GM21529 (cell line): Measurements from ENCODE around the gene BEST3.
"Not testable (repeated sequence)": the region's sequence is repeated elsewhere in the genome, so short reads cannot be mapped to it uniquely, and the experiment has no call there.

Experiments used
- ATAC-seq: cut with Tn5 transposase; IDR thresholded peaks from one replicate; pipeline ENCODE4 v1.9.1; 2021; ENCODE audit not compliant: unreplicated experiment

BEST3 gene

DNA sequence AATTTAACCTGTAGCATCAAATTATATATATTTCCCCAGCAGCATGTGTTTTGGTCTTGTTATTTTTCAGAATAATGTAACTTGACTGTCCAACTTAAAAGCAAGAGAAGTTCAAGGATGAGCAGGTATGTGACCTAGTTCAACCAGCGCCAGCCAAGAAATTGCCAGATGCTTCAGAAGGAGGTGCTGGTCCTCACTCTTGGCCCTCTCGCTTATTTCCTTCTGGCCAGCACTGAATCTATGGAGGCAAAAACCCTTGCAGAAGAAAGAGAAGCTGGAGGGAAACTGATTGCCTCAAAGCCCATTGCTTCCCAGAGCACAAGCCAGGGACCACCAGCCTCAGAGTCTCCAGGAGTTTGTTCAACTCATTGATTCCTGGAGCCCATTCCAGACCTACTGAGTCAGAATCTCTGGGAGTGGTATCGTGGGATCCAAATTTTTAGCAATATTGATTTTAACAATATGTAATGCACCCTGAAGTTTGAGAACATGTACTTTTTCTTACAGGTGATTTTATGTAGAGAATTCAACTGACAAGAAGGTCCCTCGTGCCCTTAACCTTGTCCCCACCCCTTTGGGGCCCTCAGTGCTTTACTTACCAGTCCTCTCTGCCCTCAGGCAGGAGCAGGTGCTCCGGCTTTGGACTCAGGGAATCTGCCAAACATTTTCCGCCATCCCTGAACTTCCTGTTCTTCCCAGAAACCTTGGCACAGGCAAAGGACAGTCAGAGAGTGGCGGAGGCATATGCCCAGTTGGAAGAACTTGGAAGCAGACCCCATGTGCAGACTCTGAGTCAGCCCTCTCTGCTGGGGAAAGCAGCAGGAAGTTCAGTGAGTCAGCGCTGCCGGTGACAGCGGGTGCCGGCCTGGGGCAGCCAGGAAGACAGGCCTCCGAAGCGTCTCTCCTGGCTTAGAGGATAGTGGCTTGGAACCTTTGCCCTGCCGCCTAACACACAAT, 10.4 kb downstream of the BEST3 start:
- ATAC-seq, result no peak

DNA sequence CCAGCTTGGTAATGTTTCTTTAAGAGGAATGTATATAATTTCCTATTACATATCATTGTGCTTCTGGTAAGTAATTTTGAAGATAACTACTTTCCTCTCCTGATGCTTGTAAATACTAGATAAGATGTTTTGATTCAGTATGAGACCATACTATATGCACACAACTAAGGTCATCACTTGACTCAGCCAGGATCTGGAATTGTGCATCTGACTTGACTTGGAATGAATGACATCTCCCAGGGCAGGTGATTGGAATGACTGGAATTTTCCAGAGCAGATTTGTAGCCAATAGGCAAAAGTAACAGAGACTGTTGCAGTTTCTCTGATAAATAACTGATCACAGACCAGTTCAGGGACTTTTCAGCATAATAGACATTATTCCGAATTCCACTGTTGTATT, 11.1 kb downstream of the BEST3 start:
- ATAC-seq, result no peak

DNA sequence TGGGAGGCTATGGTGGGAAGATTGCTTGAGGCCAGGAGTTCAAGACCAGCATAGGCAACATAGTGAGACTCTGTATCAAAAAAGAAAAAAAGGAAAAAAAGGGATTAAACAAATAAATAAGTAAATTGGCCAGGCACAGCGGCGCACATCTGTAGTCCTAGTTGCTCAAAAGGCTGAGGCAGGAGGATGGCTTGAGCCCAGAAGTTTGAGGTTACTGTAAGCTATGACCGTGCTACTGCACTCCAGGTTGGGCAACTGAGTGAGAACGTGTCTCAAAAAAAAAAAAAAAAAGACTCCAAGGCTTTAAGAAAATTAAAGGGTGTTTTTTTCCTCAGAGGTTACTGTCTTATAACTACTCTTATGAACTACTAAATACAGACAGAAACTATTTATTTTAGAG, 11.7 kb downstream of the BEST3 start:
- no peak for ATAC-seq

DNA sequence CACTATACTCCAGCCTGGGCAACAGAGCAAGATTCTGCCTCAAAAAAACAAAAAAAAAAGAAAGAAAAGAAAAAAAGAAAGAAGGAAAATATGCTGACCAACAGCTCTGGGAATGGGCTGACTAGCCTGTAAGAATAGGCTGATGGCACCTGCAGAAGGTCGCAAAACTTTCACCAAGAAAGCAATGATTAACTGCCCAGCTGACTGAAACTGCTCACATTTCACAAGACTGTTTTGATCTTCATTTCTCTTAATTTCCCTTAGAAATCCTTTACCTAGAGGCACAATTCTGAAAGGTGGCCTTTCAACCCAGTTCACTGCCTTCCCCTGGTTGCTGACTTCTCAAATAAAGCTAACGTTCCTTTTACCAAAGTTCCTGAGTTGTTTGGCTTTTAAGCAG, 12.4 kb downstream of the BEST3 start:
- peak; percentile 42 for ATAC-seq

DNA sequence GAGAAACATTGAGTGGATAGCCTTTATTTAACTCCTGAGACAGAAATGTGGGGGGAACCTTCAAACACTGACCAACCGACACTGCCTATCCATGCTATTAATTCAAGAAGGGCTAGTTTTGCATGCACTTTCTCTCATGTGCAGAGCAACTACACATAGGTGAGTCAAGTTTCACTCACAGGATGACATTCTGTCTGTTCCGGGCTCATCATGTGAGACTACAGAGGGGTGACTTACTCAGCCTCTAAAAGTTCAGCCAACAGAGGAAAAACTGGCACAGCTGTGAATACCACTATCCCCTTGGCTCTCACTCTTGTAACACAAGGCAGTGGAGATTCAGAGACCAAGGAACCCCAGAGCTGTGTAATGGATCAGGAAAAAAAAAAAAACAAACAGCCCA, 13.3 kb downstream of the BEST3 start:
- ATAC-seq, result peak; percentile 71

DNA sequence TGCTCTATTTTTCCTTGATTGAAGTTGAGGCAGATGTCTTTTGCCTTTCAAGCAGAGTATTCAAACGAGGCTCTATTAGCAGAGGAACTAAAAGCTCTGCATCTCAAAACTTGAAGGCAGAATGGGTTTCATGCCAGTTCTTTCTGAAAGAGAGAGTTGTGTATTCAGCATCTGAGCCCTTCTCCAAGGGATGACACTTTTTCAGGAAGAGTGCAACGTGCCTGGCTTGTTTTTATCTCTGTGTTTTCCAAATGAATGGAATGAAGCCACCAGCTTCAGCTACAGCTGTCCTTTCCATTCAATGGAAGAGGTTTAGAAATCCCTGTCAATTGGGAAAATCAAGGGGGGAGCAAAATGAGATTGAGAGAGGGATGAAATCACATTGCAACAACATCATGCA, 14.6 kb downstream of the BEST3 start:
- ATAC-seq, result no peak

DNA sequence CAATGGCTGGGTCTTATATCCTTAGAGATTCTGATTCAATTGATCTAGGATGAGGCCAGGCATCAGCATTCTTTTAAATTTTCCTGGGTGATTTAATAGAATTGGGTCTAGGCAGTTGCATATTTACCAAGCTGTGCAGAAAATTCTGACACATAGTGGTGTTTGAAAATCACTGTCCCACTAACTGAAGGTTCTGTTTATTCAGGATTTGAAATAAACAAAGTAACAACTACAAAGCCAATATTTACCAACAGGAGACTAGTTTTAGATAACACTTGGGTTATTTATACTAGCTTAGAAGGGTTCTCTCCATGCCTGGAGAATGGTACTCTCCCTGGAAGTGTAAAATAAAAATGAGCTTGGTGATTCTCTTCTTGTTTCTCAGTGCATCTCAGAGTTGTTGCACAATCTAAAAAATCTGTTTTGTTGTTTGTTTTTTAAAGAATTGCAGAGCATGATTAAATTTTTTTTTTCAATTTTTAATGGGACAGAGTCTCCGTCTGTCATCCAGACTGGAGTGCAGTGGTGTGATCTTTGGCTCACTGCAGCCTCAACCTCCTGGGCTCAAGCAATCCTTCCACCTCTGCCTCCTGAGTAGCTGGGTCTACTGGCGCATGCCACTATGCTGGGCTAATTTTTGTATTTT, 16.9 kb downstream of the BEST3 start:
- no peak for ATAC-seq

DNA sequence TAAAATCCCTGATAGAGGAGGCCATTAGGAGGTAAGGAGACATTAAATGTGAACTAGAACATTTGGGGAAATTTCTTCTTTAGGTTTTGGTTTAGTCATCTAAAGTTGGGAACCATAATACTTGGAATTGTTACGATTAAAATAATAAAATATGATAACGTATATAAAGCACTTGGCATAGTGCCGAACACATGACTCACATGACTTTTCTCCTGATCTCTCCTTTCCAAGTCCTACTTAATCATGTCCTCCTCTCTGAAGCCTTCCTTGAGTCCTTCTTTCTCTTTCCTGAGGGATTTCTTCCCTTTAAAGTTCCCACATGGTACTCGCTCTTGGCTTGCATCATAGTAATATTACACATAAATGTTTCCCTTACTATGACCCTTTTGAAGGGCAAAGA, 20.0 kb downstream of the BEST3 start:
- no peak for ATAC-seq

DNA sequence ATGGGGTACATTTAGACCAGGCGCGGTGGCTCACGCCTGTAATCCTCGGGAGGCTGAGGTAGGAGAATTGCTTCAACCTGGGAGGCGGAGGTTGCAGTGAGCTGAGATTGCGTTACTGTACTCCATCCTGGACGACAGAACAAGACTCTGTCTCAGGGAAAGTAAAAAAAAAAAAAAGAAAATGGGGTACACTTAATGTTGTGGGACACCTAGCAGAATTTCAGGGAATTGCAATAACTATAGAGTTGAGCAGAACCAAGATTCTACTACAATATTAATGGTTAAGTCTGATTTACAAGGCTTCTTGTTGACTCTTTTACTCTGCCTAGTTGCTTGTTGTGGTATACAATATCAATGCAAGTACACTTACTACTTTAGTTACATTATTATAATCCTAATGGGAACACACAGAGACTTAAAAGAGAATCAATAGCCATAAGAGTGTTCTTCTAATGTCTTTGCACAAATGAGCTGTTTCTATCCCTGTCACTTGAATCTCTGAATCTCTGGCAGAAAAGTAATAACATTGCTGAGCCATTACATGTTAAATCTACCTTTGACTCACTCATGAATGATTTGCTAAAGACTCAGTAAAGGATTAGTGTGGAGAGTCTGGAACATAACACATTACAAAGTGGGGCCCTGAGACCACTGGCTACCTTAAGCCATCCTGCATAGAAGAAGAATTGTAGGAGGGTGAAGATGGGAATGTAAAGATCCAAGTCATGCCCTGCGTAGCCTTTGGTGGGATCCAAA, 22.7 kb downstream of the BEST3 start:
- ATAC-seq, result no peak

DNA sequence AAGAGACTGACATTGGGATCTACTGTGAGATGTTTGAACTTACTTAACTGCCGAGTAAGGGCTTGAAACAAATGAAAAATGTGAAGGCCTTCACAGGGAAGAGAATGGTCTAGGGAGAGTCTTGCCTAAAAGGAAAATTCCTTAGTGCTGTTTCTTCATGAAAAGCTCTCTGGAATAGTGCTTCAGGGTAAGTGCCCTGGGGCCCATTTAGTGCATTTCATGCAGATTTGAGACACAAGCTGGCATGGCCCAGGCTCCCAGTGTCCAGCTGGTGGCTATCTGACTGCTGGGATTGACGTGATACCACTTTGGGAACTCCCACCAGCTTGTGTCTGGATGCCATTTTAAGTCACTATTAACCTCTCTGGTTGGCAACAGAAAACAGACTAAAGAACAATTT, 26.9 kb downstream of the BEST3 start:
- no peak for ATAC-seq

DNA sequence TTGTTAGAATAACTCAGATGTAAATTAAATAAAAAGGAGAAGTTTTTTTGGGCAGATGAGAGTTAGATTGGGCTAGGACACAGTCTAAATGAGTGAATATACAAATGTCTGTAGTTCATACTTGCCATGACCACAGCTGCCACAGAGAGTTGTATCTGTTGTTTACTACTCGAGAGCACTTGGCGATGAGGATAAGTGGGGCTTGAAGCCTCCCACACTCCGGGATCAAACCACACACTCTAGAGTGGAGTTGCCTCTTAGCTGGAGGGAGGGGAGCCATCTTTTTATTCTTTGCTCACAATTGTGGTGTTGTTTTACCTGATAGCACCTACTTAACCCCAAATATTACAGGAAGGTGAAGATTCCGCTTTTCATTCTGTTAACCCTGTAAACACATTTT, 27.5 kb downstream of the BEST3 start:
- ATAC-seq, result no peak

DNA sequence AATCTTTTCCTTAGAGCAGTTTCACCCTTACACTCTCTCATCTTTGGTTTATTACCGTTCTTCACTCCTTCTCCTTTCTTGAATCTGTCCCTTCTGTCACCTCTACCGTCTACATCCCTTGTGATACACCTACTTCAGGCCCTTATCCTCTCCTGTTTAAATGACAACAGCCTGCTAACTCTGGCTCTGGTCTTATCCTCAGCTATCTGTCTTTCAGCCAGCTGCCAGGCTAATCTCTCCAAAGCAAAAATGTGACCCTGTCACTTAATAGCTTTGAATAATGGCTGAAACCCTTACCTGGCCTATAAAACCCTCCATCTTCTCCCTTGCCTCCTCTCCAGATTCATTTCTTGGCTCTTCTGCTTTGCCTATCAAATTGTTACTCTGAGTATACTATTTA, 32.3 kb downstream of the BEST3 start:
- ATAC-seq, result no peak

DNA sequence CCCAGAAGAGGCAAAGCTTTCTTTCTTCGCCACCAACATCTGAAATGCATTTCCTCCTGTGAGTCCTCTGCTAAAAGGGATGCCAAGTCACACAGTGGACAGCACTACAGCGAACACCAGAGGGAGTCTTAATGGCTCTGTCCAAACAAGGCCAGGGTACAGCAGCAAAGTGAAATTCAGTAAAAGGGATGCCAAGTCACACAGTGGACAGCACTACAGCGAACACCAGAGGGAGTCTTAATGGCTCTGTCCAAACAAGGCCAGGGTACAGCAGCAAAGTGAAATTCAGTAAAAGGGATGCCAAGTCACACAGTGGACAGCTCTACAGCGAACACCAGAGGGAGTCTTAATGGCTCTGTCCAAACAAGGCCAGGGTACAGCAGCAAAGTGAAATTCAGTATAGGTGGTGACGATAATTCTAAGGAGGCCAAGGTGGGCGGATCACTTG, 34.1 kb downstream of the BEST3 start:
- not testable (repeated sequence) for ATAC-seq

DNA sequence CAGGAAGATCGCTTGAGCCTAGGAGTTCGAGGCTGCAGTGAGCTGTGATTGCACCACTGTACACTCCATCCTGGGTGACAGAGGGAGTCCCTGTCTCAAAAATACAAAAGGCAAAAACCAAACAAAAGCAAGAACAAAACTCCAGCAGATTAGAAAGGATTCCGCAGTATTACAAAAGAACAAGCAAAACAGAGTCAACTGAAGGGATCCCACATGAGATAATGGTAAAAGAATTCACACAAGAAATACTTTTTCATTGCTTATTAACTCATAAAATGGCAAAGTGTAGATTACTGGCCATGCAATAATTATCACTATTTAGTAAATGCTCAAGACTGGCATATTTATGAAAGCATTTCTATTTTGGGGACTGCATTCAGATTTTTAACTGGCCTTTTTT, 35.4 kb downstream of the BEST3 start:
- ATAC-seq, result no peak

DNA sequence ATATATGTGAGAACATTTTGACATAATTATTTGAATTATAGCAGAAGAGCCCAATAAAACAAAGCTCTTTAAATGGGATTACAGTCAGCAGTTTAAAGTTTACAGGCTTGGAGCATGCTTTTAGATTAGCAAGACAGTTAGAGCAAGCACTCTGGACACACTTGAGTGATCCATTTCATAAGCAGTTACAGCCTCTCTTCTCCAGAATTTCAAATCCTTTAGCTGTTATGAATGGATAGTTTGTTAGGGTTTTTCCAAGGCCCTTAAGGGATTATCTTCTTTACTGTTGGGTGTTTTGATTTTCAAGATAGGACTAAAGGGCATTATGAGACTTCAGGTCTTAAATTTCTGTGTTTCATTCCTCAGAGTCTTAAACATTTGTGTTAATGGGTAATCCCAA, 36.3 kb downstream of the BEST3 start:
- no peak for ATAC-seq

DNA sequence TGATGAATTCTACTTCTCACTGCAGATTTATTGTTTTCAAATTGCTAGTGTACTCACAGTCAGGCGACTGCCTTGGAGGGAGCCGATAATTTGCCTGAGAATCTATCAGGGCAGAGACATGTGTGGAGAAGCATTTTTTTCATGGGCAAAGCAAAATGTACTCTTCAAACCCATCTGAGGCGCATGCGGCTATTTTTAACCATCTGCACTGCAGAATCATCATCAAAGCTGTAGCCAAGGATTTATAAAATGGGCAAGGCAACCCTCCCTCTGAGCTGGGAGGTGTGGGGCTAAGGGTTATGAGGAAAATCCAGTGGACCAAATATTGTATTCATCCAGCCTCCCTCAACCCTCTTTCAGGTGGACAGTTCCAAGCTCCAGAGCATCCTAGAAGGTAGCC, 37.7 kb downstream of the BEST3 start:
- ATAC-seq, result no peak

DNA sequence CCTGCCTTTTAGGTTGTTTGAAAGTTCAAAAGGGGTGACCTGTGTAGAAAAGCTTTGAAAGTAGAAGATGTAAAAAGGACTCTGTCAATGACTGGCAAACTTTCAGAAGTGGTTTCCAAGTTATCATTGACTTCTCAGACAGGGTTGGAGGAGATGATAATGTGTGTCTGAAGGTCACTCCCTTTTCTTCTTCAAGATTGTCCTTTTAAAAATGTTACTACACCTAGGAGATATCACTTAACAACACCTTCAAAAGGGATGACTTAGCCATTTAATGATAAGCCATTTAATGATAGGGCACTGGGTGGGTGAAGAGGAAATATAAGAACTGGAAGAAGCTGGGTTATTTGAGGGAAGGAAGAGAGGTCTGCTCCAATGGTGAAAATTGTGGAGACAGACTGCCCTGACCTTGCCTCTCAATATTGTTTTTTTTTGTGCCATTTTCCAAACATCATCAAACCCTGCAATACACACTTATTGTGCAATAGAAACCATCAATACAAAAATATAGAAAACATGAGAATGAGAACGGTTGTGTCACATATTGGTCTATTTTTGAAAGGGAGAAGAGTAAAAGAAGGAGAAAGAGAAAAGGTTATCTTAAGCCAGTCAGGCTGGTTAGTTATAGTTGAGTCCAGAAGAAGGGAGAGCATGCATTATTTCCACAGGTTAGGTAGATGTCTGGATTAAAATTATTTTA, 38.8 kb downstream of the BEST3 start:
- ATAC-seq, result no peak

DNA sequence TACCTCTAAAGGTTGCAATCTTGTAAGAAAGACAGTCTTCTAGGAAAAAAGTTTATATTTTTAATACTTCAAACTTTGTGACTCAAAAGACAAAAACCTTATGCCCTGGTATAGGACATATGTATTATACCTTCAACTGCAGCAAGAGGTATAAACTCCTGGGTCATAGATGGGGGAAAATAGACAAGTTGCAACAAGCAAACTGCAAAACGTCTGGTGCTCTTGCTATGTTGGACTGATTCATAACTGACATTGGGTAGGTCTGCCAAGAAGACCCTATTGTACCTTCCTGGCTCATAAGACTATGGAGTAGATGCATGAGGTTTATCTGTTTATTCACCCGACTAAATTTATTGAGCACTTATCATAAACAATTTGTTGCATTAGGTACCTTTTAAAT, 40.9 kb downstream of the BEST3 start:
- no peak for ATAC-seq

DNA sequence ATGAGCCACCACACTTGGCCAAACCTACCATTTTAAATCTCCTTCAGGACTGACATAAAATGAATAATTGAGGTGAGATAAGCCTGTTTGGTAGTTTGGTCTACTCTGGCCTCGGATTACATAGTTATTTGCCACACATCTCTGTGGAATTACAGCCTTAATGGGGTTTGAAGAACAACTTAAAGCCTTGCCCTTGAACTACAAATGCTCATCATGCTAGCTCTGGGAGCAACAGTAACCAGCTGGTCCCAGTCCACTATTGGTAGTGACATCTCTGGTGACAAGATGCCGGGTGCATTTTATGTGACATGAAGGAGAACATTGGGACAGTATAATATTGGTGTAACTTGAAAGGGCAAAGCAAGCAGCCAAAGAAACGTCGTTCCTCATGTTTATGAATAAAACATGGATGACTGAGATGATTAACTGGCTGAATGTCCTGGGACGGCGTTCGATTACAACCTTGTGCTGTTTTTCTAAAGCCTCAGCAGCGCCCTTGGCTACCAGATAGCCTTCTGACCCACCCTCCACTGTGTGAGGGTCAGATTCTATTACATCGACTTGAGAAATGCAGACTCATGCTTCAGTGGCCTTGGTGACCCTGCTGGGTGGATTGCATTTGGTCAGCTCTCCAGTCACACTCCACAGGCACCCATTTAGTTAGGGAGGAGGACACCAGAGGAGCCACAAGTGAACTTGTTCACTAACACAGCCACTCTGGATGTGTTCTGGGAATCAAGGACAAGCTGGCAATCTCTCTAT, 41.5 kb downstream of the BEST3 start:
- no peak for ATAC-seq

DNA sequence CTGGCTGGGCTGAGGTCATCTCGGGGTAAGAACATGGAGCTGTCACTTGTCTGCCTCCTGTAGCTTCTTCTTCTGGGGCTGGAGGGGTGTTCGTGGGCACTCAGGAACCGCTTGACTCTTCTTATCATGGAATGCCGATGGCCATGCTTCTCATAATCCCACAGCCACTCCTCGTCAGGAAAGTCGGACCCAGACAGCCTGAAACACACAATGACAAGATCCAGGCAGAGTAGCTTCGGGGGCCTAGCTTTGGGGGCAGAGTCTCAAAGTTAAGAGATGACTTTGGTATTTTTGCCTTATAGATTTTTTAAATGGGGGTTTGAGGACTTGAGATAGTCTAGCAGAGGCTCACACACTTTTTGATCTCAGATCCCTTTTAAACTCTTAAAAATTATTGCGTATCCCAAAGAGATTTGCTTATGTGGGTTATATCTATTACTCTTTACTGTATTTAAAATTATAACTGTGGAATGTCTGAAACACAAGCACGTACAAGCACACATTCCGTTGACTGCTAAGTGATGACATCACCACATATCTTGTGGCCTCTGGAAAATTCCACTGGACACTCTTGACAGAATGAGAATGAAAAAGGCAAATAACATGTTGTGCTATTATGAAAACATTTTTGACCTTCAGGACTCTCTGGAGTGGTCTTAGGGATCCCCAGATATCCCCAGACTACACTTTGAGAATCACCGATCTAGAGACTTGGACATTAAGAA, 43.3 kb downstream of the BEST3 start:
- ATAC-seq, result no peak
